B cell (primary cell): Measurements from ENCODE around the gene ADARB2.

ENCODE experiments used
- CTCF ChIP-seq: fragments of 200-600 bp; IDR thresholded peaks from one replicate; pipeline ENCODE4 v1.8.0; 2022; ENCODE audit warnings: antibody characterized with exemption, mild to moderate bottlenecking
- EZH2 ChIP-seq: IDR thresholded peaks from 2 replicates; pipeline ENCODE4 v1.6.1; 2012; ENCODE audit warnings: borderline replicate concordance, low read depth, mild to moderate bottlenecking, moderate library complexity, low read length; ENCODE audit not compliant: insufficient read depth, poor library complexity, severe bottlenecking

- TF ChIP-seq CTCF (no peak), EZH2 (no peak)
Observed at GRCh38 chr10:1214071-1214675, 523.2 kb downstream of the ADARB2 start.
